GM18951 (cell line): Measurements from ENCODE around the gene SEMA4C.

Experiments used
- POLR2A ChIP-seq: IDR thresholded peaks from 4 replicates; pipeline ENCODE4 v1.6.1; 2011; ENCODE audit warnings: mild to moderate bottlenecking; ENCODE audit not compliant: insufficient read length, insufficient read depth; ENCODE audit errors: extremely low read depth
- in situ Hi-C: fragments of 300-500 bp; cut with MboI; formaldehyde crosslinking; loops from one replicate; pipeline ENCODE4 v1.12.0; 2022; ENCODE audit warnings: low sequenced_read_pairs, mixed read lengths, inconsistent platforms; ENCODE audit not compliant: unreplicated experiment

SEMA4C gene

GRCh38 chr2:96832408-96832753 lies 37.5 kb downstream of the SEMA4C start:
- no peak for TF ChIP-seq POLR2A
- in situ Hi-C loops = no loop called here

- in situ Hi-C loops = no loop called here
- no peak for TF ChIP-seq POLR2A
Measured at GRCh38 chr2:96831679-96832078, 38.2 kb downstream of the SEMA4C start.

DNA sequence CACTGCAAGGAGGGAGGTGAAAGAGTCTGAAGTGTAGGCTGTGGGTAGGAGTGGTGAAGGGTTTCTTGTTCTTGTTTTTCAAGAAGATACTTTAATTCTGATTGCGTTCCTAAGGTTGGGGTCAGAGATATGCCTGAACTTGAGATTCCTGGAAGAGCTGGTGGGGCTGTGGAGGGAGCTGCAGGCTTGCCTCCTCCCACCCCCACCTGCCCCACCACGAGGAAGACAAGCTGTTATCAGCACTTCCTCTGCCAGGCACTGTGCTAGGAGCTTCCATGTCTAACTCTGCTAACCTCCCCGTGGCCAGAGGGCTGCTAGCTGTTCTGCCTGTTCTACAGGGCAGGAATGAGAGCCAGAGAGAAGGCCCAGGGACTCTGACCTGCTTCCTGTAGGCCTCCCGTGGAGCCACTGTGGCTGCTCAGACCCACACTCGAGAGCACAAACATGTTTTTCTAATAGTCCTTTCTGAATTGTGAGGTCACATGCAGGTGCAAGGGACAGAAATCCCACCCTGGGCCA lies 39.8 kb downstream of the SEMA4C start:
- TF ChIP-seq POLR2A = no peak
- in situ Hi-C loops = no loop called here

DNA sequence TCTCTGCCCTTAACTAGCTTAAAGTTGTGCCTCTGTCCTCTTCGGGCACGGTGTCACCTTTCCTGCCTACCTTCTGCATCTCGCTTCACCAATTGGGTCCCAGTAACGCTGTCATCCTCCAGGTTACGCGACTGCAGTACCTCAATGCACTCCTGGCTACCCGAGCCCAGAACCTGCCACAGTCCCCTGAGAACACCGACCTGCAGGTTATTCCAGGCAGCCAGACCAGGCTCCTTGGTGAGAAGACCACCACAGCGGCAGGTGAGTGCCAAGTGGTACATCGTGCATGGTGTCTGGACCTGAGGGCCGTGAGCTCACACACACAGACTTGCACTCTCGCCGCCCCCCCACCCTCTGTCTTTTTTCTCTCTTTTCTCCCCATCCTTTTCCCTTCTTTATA lies 41.0 kb downstream of the SEMA4C start:
- in situ Hi-C loops = no loop called here
- no peak for TF ChIP-seq POLR2A

DNA sequence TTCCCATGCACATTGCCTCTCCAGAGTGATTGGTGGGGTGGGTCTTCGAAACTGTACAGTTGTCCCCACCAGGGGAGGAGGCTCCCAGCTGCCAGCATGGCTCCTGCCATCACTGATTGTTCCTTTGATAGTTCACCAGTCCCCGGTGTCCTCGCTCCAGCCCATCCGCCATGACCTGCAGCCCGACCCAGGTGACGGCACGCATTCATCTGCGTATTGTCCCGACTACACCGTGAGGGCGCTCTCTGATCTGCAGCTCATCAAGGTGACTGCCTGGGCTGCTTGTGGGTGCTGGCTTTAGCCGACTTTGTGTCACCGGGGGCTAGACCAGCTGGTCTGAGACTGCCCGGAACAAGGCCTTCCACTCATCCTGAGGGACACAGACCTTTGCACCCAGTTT lies 41.4 kb downstream of the SEMA4C start:
- no peak for TF ChIP-seq POLR2A
- in situ Hi-C loops = no loop called here

GRCh38 chr2:96826546-96827278 lies 43.2 kb downstream of the SEMA4C start:
- in situ Hi-C loops = no loop called here
- TF ChIP-seq POLR2A = no peak

- in situ Hi-C loops = no loop called here
- no peak for TF ChIP-seq POLR2A
Measured at GRCh38 chr2:96825057-96825456, 44.8 kb downstream of the SEMA4C start.

DNA sequence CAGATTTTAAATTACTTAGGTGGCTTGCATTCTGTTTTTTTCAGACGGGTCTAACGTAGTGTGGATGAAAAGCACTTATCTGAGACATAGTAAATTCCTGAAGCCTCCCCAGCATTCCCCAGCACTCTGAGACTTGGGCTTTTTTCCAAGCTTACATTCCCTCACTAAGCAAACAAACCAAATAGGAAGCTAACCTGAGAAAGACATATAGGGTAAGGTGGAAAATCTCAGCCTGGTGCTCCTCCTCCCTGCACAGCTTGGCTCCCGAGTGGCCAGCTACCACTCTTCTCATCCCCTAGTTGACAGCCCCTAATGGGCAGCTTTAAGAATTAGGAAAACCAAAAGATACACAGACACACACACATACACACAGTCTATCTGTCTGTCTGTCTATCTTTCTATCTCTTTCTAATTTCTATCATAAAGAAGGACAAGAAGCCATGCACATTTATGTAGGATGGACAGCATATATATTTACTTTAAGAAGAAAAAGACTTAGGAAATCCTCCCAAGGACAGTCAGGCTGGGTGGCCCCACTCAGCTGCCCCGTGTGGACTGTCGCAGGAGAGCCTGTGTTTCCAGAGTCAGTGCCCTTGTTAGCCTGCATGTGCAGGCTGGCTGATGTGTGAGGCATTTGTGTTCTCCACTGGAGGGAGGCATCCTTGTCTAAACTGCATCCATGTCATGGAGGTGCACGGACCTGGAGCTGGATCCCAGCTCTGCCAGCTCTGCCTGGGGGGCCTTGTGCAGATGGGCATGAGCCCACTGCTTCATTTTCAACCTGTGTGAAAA lies 45.6 kb downstream of the SEMA4C start:
- in situ Hi-C loops = no loop called here
- no peak for TF ChIP-seq POLR2A

- in situ Hi-C loops = no loop called here
- TF ChIP-seq POLR2A = no peak
Measured at GRCh38 chr2:96823198-96823597, 46.7 kb downstream of the SEMA4C start.

- TF ChIP-seq POLR2A = no peak
- in situ Hi-C loops = no loop called here
Measured at GRCh38 chr2:96822786-96823185, 47.1 kb downstream of the SEMA4C start.

DNA sequence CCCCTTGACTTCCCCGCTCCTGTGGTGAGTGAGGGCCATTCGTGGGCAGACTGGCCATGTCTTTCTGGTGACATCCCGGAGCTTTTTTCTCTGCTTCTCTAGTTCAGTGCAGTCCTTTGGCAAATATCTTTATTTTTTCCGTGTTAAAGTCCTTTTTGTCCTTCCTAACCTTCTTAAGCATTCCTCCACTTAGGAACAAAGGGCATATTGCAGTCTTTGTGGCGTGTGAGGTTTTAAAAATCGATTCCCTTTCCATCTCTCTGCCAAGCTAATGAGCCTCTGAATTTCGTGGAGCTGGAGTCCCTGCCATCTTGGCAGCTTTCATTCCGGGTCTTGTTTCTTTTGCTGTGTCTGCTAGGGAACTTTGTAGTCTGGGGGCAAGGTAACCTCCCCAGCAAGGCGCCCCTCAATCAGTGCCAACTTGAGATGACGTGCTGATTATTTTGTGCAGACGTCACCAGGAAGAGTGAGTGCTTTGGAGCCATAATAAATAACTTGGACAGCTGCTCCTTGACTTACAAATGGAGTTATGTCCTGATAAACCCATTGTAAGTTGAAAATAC lies 48.7 kb downstream of the SEMA4C start:
- in situ Hi-C loops = no loop called here
- no peak for TF ChIP-seq POLR2A

DNA sequence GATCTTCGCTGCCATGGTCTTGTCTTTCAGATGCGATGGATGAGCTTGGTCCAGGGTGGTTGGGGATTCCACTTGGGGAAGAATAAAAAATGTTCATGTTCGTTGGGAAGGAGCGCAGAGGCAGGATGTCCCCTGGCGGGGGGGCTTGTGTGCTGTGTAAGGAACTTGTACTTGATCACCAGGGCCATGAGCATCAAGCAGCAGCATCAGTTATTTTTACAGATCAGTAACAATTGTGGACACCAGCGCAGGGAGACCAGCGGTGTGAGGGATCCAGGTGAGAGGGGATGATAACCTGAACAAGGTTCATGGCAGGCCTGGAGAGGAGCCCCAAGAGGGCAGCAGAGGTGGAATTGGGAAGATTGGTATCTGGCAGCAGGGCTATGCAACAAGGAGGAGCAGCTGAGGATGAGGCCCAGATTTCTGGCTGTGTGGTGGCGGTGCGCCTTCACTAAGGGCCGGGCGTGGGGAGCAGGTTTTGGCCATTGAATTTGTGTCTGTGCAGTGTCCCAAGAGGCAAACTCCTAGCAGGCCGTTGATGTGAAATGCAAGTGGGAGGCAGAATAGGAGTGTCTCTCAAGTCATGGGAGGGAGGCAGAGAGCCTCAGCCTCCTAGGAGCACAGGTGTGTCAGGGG lies 49.9 kb downstream of the SEMA4C start:
- TF ChIP-seq POLR2A = no peak
- in situ Hi-C loops = no loop called here
